ENCODE measurements around the gene LARP7.

Gene LARP7

DNA sequence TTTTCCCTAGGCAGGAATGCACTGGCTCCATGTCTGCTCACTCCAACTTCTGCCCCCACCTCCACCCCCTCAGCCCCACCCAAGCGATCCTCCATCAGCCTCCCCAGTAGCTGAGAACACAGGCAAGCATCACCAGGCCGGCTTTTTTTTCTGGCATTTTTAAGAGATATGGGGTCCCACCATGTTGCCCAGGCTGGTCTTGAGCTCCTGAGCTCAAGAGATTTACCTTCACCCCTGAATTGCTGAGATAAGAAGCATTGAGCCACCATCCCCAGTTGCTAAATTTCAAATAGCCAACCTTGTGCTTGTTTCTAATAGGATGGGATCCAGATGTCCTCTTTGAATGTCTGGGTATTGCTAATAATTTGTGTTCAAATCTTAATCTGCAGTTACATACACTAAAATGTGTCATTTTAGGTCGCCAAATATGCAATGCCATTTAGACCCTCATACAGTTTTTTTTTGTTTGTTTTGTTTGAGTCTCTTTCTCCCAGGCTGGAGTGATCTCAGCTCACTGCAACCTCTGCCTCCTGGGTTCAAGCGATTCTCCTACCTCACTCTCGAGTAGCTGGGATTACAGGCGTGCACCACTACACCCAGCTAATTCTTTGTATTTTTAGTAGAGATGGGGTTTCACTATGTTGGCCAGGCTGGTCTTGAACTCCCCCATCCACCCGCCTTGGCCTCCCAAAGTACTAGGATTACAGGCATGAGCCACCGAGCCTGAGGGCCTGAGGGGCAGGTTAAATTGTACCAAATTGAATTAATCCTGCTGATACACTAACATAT, 8.8 kb downstream of the LARP7 start (continued):
- TF ChIP-seq, protein P1, sequence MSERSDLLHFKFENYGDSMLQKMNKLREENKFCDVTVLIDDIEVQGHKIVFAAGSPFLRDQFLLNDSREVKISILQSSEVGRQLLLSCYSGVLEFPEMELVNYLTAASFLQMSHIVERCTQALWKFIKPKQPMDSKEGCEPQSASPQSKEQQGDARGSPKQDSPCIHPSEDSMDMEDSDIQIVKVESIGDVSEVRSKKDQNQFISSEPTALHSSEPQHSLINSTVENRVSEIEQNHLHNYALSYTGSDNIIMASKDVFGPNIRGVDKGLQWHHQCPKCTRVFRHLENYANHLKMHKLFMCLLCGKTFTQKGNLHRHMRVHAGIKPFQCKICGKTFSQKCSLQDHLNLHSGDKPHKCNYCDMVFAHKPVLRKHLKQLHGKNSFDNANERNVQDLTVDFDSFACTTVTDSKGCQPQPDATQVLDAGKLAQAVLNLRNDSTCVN (tag by site-specific recombination; optimal IDR thresholded peaks at IDR 0.05): no peak
- TF ChIP-seq, protein P2, sequence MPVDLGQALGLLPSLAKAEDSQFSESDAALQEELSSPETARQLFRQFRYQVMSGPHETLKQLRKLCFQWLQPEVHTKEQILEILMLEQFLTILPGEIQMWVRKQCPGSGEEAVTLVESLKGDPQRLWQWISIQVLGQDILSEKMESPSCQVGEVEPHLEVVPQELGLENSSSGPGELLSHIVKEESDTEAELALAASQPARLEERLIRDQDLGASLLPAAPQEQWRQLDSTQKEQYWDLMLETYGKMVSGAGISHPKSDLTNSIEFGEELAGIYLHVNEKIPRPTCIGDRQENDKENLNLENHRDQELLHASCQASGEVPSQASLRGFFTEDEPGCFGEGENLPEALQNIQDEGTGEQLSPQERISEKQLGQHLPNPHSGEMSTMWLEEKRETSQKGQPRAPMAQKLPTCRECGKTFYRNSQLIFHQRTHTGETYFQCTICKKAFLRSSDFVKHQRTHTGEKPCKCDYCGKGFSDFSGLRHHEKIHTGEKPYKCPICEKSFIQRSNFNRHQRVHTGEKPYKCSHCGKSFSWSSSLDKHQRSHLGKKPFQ (tag by site-specific recombination; IDR thresholded peaks at IDR 0.05): no peak

DNA sequence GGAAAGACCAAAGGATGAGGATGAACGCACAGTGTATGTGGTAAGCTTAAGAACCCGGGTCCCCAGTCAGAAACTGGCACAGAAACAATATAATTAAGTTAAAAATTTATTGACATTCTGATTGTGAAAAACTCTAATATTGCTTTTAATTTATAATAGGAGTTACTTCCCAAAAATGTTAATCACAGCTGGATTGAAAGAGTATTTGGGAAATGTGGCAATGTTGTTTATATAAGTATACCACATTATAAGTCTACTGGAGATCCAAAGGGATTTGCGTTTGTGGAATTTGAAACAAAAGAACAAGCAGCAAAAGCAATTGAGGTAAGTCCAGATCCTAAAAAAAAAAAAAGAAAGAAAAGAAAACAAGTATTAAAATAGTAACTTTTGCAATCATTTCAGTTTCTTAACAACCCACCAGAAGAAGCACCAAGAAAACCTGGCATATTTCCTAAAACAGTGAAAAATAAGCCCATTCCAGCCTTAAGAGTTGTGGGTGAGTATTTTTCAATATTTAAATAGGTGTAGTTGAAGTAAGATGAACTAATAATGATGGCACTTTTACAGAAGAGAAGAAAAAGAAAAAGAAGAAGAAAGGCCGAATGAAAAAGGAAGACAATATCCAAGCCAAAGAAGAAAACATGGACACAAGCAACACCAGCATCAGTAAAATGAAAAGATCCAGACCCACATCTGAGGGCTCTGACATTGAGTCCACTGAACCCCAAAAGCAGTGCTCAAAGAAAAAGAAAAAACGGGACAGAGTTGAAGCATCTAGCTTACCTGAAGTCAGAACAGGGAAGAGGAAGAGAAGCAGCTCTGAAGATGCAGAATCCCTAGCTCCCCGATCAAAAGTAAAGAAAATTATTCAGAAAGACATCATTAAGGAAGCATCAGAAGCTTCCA, 9.9 kb downstream of the LARP7 start:
- Histone ChIP-seq H3K9me3 (ENCODE audit: control insufficient read depth, insufficient read depth, low read depth, low read length) (no peaks in the 10 kb centered on the region), H3K36me3 (ENCODE audit: control insufficient read depth in 2 of 2, insufficient read depth in 1 of 2, low read length in 2 of 2) (peaks cover 22 to 60% of the 10 kb centered on the region in 2 experiments), H3K27ac (ENCODE audit: extremely low read depth, low read depth, low read length) (no peak overlapping the region), H3K4me1 (ENCODE audit: control insufficient read depth, insufficient read depth, low read length) (no peaks in the 10 kb centered on the region), H3K4me3 (ENCODE audit: low read depth, low read length) (no peak overlapping the region)
- ChIA-PET CTCF (interaction anchor here (0.7 to 1.7 kb wide), 3 partner anchors 119 to 320 kb away, joined by 3 to 7 read pairs (median 4); no protein-coding TSS in a partner anchor), POLR2A (no interaction called here)
- TF ChIP-seq SP2 (tag by site-specific recombination; IDR thresholded peaks at IDR 0.05): no peak
- TF ChIP-seq ZNF433 (tag by site-specific recombination; IDR thresholded peaks at IDR 0.05; ENCODE audit: low read depth): no peak
- no peak for TF ChIP-seq BCL11A (tag by site-specific recombination; IDR thresholded peaks at IDR 0.05; ENCODE audit: low read depth)
- TF ChIP-seq, protein P3, sequence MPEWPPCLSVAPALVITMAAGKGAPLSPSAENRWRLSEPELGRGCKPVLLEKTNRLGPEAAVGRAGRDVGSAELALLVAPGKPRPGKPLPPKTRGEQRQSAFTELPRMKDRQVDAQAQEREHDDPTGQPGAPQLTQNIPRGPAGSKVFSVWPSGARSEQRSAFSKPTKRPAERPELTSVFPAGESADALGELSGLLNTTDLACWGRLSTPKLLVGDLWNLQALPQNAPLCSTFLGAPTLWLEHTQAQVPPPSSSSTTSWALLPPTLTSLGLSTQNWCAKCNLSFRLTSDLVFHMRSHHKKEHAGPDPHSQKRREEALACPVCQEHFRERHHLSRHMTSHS (tag by site-specific recombination; IDR thresholded peaks at IDR 0.05): no peak
- no peak for TF ChIP-seq KLF8 (tag by site-specific recombination; IDR thresholded peaks at IDR 0.05)
- TF ChIP-seq ZNF121 (tag by site-specific recombination; IDR thresholded peaks at IDR 0.05): no peak
- TF ChIP-seq, protein P4, sequence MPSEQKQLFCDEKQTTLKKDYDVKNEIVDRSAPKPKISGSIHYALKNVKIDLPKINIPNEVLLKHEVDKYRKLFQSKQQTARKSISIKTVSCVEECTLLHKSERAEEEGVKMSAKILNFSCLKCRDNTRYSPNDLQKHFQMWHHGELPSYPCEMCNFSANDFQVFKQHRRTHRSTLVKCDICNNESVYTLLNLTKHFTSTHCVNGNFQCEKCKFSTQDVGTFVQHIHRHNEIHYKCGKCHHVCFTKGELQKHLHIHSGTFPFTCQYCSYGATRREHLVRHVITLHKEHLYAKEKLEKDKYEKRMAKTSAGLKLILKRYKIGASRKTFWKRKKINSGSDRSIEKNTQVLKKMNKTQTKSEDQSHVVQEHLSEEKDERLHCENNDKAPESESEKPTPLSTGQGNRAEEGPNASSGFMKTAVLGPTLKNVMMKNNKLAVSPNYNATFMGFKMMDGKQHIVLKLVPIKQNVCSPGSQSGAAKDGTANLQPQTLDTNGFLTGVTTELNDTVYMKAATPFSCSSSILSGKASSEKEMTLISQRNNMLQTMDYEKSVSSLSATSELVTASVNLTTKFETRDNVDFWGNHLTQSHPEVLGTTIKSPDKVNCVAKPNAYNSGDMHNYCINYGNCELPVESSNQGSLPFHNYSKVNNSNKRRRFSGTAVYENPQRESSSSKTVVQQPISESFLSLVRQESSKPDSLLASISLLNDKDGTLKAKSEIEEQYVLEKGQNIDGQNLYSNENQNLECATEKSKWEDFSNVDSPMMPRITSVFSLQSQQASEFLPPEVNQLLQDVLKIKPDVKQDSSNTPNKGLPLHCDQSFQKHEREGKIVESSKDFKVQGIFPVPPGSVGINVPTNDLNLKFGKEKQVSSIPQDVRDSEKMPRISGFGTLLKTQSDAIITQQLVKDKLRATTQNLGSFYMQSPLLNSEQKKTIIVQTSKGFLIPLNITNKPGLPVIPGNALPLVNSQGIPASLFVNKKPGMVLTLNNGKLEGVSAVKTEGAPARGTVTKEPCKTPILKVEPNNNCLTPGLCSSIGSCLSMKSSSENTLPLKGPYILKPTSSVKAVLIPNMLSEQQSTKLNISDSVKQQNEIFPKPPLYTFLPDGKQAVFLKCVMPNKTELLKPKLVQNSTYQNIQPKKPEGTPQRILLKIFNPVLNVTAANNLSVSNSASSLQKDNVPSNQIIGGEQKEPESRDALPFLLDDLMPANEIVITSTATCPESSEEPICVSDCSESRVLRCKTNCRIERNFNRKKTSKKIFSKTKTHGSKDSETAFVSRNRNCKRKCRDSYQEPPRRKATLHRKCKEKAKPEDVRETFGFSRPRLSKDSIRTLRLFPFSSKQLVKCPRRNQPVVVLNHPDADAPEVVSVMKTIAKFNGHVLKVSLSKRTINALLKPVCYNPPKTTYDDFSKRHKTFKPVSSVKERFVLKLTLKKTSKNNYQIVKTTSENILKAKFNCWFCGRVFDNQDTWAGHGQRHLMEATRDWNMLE (tag by site-specific recombination; conservative IDR thresholded peaks at IDR 0.05; ENCODE audit: low read depth): no peak
- TF ChIP-seq GLIS2 (tag by site-specific recombination; IDR thresholded peaks at IDR 0.05): no peak
- TF ChIP-seq, protein P5, sequence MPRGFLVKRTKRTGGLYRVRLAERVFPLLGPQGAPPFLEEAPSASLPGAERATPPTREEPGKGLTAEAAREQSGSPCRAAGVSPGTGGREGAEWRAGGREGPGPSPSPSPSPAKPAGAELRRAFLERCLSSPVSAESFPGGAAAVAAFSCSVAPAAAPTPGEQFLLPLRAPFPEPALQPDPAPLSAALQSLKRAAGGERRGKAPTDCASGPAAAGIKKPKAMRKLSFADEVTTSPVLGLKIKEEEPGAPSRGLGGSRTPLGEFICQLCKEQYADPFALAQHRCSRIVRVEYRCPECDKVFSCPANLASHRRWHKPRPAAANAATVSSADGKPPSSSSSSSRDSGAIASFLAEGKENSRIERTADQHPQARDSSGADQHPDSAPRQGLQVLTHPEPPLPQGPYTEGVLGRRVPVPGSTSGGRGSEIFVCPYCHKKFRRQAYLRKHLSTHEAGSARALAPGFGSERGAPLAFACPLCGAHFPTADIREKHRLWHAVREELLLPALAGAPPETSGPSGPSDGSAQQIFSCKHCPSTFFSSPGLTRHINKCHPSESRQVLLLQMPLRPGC (tag by site-specific recombination; IDR thresholded peaks at IDR 0.05): no peak
- no peak for TF ChIP-seq ZNF175 (tag by site-specific recombination; IDR thresholded peaks at IDR 0.05)
- TF ChIP-seq, protein P6, sequence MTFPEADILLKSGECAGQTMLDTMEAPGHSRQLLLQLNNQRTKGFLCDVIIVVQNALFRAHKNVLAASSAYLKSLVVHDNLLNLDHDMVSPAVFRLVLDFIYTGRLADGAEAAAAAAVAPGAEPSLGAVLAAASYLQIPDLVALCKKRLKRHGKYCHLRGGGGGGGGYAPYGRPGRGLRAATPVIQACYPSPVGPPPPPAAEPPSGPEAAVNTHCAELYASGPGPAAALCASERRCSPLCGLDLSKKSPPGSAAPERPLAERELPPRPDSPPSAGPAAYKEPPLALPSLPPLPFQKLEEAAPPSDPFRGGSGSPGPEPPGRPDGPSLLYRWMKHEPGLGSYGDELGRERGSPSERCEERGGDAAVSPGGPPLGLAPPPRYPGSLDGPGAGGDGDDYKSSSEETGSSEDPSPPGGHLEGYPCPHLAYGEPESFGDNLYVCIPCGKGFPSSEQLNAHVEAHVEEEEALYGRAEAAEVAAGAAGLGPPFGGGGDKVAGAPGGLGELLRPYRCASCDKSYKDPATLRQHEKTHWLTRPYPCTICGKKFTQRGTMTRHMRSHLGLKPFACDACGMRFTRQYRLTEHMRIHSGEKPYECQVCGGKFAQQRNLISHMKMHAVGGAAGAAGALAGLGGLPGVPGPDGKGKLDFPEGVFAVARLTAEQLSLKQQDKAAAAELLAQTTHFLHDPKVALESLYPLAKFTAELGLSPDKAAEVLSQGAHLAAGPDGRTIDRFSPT (tag by site-specific recombination; IDR thresholded peaks at IDR 0.05): no peak
- no peak for TF ChIP-seq ZNF629 (tag by site-specific recombination; IDR thresholded peaks at IDR 0.05)
- TF ChIP-seq, protein P7, sequence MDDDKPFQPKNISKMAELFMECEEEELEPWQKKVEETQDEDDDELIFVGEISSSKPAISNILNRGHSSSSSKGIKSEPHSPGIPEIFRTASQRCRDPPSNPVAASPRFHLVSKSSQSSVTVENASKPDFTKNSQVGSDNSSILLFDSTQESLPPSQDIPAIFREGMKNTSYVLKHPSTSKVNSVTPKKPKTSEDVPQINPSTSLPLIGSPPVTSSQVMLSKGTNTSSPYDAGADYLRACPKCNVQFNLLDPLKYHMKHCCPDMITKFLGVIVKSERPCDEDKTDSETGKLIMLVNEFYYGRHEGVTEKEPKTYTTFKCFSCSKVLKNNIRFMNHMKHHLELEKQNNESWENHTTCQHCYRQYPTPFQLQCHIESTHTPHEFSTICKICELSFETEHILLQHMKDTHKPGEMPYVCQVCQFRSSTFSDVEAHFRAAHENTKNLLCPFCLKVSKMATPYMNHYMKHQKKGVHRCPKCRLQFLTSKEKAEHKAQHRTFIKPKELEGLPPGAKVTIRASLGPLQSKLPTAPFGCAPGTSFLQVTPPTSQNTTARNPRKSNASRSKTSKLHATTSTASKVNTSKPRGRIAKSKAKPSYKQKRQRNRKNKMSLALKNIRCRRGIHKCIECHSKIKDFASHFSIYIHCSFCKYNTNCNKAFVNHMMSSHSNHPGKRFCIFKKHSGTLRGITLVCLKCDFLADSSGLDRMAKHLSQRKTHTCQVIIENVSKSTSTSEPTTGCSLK (tag by site-specific recombination; IDR thresholded peaks at IDR 0.05): no peak
- no peak for TF ChIP-seq ZNF670 (tag by site-specific recombination; IDR thresholded peaks at IDR 0.05; ENCODE audit: low read depth)
- no peak for TF ChIP-seq ZNF707 (tag by site-specific recombination; IDR thresholded peaks at IDR 0.05)

Measured in HEK293 (cell line).